ENCODE results near the gene DRD4.

Gene DRD4

DNA sequence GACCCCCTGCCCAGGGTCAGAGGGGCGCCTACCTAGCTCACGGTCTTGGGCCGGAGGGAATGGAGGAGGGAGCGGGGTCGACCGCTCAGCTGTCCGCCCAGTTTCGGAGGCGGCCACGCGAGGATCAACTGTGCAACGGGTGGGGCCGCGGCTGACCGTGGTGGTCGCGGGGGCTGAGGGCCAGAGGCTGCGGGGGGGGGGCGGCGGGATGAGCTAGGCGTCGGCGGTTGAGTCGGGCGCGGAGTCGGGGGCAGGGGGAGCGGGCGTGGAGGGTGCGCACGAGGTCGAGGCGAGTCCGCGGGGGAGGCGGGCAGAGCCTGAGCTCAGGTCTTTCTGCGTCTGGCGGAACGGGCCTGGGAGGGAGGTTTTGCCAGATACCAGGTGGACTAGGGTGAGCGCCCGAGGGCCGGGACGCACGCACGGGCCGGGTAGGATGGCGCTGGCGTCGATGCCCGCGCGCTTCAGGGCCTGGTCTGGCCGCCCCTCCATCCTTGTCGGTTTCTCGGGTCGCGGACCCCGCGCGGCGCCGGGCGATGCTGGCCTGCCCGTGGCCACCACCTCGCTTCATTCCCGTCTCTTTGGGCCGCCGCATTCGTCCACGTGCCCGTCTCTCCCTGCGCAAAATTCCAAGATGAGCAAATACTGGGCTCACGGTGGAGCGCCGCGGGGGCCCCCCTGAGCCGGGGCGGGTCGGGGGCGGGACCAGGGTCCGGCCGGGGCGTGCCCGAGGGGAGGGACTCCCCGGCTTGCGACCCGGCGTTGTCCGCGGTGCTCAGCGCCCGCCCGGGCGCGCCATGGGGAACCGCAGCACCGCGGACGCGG is at the start of gene DRD4:
Gene DRD4 (plus strand): TSS at position 759 of the 822 bp plus-strand sequence. CDS start 36 bp downstream, at position 795.
- DNase-seq = no peak

DNA sequence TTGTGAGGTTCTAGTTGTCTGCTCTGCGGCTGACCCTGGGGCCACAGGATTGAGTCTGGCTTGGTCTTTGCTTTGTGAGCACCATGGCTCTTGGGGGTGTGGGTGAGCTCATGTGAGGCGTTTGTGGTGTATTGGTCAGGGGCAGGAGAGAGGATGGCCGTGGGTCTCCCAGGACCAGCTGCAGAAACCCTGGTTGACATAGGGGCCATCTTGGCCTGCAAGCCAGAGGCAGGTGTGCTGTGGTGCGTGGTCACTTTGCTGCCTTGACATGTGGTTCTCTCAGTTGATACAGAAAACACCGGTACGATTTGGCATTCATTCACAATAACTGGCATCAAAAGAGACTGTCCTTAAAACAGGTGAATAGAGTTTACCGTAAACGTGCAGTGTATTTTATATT is 49.5 kb upstream of the DRD4 start:
- no peak for DNase-seq

DNA sequence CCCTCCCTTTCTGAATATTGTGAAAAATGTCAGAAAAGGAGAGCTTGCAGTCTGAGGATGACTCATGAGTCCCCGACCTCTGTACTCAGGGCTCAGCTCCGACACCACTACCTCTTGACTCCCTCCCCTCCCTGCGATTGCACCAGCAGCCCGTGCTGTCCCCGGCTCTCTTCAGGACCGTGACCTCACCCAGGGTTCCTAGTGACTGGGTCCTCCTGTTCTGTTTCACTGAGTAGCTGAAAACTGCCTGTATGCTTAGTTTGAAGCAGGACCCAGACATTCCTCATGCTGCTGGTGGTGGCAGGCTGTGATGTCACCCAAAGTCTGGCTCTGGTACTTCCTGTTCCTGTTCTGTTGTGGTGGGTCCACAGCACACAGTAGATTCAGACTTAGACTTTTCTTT is 49.1 kb upstream of the DRD4 start:
- DNase-seq = no peak

DNA sequence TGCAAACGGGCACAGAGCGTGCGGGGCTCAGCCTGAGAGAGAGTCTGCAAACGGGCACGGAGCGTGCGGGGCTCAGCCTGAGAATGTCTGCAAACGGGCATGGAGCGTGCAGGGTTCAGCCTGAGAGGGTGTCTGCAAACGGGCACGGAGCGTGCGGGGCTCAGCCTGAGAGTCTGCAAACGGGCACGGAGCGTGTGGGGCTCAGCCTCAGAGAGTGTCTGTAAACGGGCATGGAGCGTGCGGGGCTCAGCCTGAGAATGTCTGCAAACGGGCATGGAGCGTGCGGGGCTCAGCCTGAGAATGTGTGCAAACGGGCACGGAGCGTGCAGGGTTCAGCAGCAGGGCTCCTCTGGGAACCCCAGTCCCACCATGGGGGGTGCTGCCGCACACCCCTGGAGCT is 47.3 kb upstream of the DRD4 start:
- DNase-seq = no peak

DNA sequence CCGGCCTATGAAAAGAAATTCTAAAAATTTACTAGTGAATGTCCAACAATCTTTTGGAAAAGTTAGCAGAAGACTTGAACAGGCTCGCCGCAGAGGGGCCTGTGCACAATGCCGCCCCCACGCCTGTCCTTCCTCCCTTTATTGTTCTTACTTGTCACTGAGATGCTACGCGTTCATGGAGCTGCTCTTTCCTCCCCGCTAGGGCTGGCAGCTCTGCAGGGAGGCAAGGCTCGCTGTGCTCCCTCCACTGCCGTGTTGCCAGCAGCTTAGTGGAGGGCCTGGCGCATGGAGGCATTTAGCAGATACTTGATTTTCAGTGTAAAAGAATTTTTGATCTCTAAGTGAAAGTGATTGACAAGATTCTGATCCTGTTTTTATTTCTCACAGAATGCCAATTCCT is 46.1 kb upstream of the DRD4 start:
- DNase-seq = no peak

DNA sequence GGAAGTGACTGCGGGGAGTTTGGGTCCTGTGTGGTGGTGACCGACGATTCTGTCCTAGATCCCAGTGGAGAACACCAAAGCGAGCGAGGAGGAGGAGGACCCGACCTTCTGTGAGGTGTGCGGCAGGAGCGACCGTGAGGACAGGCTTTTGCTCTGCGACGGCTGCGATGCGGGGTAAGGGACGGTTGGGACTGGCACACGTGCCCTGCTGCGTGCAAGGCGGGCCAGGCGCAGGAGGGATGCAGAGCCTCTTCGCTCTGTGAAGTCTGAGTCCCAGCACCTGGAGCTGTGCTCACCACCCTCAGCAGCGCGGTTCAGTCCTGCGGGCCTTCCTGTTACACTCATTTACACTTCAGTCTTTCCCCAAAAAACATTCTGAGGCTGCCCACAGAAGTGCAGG is 44.6 kb upstream of the DRD4 start:
- no peak for DNase-seq

DNA sequence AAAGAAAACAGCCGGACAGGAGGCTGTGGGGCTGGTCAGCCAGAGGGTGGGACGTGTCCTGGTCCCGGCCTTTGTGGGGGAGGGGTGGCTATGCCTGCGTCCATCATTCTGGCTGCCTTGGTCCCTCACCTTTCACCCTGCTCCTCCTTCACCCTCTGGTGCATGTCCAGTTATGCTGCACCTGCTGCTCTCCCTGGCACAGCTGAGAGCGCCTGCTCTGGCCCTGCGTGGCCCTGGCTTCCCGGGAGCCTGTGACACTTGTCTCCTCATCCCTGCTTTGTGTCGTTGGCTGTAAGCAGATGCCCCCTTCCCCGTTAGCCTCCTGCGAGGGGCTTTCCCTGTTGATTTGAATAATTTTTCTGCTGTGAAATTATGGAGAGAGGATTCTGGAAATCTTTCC is 44.2 kb upstream of the DRD4 start:
- no peak for DNase-seq

DNA sequence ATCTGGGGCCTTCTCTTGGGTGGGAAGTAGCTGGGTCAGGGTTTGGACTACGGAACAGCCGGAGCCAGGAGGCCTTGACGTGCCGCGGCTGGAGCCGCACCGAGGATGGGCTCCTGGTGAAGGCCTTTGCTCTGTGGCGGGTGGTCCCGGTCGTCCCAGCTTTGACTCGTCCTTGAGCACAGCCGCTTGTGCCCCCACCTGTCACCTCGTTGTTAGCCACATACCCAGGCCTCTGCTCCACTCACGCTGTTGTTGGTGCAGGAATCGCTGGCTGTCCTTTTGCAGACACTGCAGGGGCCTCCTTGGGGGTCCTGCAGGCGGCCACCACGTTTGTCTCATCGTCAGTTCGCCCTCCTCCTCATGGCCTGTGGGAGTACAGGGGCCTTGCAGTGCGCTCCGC is 43.7 kb upstream of the DRD4 start:
- no peak for DNase-seq

DNA sequence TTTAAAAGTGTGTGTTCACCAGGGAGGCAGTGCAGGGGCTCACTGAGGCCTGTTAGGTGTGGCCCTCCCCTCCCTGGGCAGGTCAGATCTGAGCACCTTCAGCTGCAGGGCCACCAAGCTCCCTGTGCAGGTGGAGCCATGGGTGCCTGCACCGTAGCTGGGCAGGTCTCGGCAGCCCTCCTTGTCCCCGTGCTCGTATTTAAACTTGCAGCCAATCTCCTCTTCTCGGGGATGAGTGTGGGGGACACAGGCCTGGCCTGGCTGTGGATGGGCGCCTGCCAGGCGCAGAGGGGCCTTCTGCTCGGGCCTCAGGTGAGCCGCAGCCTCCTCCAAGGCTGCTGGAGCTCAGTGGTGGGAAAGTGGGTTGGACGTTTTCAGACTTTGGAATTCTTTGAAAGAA is 41.7 kb upstream of the DRD4 start:
- DNase-seq = no peak

DNA sequence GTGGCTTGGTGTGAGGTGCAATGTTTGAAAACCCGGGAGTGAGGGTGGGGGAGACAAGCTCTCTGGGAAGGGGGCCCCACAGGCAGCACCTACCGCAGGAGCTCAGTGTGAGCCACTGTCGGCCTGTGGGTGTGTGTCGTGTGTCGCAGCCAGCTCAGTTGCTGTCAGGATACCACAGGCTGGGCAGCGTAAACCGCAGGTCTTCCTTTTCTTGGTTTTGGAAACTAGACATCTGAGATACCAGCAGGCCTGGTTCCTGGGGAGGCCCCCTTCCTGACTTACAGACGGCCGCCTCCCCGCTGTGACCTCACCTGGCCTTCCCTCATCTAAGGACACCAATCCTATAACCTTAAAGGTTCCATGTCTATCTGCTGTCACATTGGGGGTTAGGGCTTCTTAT is 40.7 kb upstream of the DRD4 start:
- DNase-seq = no peak

DNA sequence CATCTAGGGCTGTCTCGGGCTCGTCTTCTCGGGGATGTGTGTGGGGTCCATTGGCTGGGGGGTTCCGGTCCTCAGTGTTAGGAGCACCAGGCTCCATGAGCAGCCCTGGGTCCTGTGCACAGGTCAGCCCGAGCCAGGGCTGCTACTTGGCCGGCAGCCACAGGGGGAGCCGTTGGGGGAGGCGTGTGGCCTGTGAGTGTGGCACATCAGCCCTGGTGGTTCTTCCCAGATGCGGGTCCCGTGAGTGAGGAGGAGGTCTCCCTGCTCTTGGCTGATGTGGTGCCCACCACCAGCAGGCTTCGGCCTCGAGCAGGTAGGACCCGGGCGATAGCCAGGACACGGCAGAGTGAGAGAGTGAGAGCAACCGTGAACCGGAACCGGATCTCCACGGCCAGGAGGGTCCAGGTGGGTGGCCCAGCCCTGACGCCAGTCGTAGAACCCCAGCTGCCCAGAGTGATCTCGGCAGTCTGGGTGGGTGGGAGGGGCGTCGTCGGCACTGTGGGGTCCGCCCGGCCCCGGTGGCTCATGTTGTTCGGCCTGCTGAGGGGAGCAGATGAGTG is 39.8 kb upstream of the DRD4 start:
- DNase-seq = no peak

DNA sequence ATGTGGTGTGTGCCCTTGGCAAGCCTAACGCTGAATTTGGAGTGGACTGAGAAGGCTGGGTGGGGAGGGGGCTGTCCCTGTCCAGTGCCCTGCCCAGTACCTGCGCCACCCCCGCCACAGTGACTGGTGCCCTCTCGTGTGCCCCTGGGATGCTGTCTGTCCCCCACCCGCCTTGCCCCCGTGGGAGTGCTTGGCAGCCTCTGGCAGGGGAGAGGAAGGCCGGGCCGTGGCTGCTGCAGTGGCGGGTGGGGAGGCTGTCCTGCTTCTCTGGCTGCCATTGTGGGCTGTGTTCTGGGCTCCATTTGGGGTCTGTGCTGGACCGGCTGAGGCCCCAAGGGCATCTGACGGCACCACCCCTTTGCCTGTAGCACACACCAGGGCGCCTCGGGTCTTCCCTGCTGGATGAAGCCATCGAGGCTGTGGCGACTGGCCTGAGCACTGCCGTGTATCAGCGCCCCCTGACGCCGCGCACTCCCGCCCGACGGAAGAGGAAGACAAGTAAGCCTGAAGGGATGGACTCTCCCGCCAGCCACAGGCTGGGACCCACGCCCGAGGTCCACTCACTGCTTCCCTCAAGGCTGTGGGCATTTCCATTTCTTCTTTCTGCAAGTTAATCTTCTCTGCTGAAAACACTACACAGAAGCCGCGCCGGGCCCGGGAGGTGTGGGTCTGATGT is 38.9 kb upstream of the DRD4 start:
- DNase-seq = no peak

DNA sequence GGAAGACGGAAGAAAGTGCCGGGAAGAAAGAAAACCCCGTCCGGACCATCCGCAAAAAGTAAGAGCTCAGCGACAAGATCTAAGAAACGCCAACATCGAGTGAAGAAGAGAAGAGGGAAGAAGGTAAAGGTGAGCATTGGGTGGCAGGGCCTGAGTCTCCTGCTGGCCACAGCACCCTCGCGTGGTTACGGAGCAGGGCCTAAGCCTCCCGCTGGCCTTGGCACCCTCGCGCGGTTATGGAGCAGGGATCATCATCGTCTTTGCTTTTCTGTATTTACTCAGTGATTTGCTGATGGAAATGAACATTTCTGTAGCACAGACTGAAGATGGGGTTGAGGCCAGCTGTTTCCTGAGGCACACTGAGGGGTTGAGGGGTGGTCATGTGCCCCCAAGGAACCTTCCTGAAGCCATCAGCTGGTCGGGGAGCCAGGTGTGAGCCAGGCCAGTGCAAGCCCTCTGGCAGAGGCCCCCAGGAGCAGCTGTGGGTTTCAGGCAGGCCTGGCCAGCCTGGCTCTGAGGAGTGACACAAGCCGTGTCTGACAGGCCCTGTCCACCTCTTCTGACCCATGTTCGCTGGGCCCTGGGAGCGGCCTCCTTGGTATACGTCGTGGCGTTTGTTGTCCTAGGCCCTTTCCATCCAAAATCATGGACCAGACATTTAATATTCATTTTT is 35.4 kb upstream of the DRD4 start:
- no peak for DNase-seq

DNA sequence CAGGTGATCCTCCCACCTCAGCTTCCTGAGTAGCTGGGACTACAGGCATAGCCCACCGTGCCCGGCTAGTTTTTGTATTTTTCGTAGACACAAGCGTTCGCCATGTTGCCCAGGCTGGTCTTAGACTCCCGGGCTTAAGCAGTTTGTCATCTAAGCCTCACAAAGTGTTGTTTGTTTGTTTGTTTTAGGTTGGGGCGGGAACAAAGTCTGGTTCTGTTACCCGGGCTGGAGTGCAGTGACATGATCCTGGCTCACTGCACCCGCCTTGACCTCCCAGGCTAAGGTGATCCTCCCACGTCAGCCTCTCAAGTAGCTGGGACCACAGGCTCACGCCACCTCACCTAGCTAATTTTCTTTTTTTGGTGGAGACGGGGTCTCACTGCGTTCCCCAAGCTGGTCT is 33.9 kb upstream of the DRD4 start:
- DNase-seq = no peak

DNA sequence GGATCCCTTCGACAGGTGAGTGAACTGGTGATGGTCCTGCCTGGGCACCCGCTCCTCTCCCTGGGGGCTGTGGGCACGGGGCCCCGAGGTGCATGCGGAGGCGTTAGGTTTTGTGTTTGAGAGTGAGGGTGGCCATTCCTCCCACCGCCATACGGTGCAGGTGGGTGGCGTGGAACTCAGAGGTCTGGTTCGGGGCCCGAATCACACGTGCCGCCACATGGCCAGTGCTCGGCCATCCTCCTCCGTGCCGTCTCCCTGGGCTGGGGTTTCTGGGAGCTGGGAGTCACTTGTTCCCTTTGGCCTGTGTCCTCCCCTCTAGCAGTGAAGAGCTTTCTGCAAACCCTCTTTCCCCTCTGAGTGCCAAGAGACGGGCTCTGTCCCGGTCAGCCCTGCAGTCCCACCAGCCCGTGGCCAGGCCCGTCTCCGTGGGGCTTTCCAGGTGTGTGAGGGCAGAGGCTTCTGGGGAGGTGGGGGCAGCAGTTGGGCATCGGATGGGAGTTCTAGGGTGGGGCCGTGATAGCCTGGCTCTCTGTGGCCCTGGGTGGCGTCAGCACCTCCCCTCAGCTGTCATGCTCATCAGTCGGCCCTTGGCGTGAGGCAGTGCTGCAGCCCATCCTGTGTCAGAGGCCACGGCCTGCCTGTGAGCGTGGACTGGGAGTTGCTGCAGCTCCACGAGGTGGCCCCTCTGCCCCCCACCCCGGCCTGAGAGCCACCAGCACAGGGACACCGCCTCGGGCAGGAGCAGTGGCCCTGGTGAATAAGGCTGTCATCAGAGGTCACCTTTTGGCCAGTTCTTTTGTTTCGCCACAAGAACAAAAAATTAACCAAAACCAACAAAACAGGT is 31.6 kb upstream of the DRD4 start:
- DNase-seq = no peak

DNA sequence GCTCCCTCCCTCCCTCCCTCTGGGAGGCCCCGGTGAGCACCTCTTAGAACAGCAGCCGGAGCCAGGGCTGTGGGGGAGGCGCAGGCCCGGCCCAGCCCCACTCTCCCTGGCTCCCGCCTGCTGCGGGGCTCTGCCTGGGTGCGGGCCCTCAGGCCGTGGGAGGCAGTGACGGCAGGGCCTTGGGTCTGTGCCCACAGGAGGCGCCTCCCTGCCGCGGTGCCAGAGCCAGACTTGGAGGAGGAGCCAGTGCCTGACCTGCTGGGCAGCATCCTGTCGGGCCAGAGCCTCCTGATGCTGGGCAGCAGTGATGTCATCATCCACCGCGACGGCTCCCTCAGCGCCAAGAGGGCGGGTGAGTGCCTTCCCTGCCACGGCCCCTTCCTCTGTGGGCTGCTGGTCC is 30.8 kb upstream of the DRD4 start:
- no peak for DNase-seq

DNA sequence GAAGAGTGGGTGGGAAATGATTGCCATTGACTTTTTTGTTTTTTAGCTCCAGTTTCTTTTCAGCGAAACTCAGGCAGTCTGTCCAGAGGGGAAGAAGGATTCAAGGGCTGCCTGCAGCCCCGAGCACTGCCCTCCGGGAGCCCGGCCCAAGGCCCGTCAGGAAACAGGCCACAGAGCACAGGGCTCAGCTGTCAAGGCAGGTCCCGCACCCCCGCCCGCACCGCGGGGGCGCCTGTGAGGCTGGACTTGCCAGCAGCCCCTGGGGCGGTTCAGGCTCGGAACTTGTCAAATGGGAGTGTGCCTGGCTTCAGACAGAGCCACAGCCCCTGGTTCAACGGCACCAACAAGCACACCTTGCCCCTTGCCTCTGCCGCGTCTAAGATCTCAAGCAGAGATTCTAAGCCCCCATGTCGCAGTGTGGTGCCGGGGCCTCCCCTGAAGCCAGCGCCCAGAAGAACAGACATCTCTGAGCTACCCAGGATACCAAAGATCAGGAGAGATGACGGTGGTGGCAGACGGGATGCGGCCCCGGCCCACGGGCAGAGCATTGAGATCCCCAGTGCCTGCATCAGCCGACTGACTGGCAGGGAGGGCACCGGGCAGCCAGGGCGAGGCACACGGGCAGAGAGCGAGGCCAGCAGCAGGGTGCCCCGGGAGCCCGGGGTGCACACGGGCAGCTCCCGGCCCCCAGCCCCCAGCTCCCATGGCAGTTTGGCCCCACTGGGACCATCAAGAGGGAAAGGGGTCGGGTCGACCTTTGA is 29.9 kb upstream of the DRD4 start:
- no peak for DNase-seq

DNA sequence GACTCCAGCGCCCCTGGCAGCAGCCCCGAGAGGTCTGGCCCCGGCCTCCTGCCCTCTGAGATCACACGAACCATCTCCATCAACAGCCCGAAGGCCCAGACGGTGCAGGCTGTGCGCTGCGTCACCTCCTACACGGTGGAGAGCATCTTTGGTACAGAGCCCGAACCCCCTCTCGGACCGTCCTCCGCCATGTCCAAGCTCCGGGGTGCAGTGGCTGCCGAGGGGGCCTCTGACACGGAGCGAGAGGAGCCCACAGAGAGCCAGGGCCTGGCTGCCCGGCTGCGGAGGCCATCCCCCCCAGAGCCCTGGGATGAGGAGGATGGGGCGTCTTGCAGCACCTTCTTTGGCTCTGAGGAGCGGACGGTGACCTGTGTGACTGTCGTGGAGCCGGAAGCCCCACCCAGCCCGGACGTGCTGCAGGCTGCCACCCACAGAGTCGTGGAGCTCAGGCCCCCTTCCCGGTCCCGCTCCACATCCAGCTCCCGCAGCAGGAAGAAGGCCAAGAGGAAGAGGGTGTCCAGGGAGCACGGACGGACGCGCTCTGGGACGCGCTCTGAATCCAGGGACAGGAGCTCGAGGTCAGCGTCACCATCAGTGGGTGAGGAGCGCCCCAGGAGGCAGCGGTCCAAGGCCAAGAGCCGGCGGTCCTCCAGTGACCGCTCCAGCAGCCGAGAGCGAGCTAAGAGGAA is 29.0 kb upstream of the DRD4 start:
- DNase-seq = no peak

DNA sequence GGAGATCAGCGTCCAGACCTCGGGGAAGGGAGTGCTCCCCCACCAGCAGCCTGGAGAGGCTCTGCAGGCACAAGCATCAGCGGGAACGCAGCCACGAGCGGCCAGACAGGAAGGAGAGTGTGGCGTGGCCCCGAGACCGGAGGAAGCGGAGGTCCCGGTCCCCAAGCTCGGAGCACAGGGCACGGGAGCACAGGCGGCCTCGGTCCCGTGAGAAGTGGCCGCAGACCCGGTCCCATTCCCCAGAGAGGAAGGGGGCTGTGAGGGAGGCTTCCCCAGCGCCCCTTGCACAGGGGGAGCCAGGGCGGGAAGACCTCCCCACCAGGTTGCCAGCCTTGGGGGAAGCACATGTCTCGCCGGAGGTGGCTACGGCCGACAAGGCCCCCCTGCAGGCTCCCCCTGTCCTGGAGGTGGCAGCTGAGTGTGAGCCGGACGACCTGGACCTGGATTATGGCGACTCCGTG is 28.2 kb upstream of the DRD4 start:
- no peak for DNase-seq

DNA sequence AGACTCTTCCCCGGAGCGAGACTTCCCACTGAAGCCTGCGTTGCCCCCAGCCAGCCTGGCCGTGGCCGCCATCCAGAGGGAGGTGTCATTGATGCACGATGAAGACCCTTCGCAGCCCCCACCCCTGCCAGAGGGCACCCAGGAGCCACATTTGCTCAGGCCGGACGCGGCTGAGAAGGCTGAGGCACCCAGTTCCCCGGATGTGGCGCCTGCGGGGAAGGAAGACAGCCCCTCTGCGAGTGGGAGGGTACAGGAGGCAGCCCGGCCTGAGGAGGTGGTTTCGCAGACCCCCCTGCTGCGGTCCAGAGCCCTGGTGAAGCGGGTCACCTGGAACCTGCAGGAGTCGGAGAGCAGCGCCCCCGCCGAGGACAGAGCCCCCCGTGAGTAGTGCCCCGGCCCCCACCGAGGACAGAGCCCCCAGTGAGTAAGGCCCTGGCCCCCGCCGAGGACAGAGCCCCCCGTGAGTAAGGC is 27.7 kb upstream of the DRD4 start:
- no peak for DNase-seq

DNA sequence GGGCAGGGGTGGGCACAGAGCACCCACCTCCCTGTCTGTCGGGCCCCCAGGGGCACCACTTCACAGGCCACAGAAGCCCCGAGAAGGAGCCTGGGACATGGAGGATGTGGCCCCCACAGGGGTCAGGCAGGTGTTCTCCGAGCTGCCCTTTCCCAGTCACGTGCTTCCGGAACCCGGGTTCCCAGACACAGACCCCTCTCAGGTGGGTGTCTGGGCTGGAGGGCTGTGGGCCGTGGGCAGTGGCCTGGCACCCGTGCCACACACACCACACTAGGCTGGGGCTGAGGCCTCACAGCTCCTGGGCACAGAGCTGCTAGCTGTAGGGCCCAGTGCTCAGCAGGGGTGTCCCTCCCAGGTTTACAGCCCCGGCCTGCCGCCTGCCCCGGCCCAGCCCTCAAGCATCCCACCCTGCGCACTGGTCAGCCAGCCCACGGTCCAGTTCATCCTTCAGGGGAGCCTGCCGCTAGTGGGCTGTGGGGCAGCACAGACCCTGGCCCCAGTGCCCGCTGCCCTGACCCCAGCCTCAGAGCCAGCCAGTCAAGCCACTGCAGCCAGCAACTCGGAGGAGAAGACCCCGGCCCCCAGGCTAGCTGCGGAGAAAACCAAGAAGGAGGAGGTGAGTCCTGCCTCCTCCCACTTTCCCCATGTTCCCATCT is 26.8 kb upstream of the DRD4 start:
- no peak for DNase-seq
